IMR-90 (cell line): ENCODE results near the gene ABHD17A. TPM values are rescaled to one million over a fixed set of nuclear protein-coding genes. Genes with fewer than 3 reads are reported as not detected.

Experiments
- ATAC-seq: fragments of 200-7000 bp; cut with Tn5 transposase; 2 replicates; pipeline ENCODE4 v1.9.1; 2020; ENCODE audit warnings: low read depth, mild to moderate bottlenecking, moderate library complexity
- BruUV-seq: library from RNA; stranded (reverse); fragments of 400-500 nt; replicated peaks from 2 replicates; lab custom pipeline; 2021; lab: Mats Ljungman, UMichigan
- CTCF ChIA-PET: fragments of 300-600 bp; formaldehyde crosslinking; extraction: SDS; loops from one replicate; lab custom pipeline; 2021; ENCODE audit warnings: antibody characterized with exemption; lab: Yijun Ruan, JAX
- POLR2A ChIA-PET: fragments of 300-600 bp; sonication (Branson Sonifier 250); formaldehyde crosslinking; loops from one replicate; lab custom pipeline; 2022; ENCODE audit warnings: antibody characterized with exemption; ENCODE audit not compliant: unreplicated experiment; lab: Charles Lee
- DNase-seq: peaks from one replicate; pipeline ENCODE4 v3.0.0; 2013
- H2AFZ ChIP-seq: replicated peaks from 2 replicates; pipeline ENCODE3; 2013; ENCODE audit warnings: low read length, mild to moderate bottlenecking; ENCODE audit not compliant: poor library complexity
- H2AK5ac ChIP-seq: 2 replicates; pipeline ENCODE4 v1.6.1; 2013; ENCODE audit warnings: low read depth, low read length, inconsistent platforms
- H2AK9ac ChIP-seq: replicated peaks from 2 replicates; pipeline ENCODE3; 2013; ENCODE audit warnings: mild to moderate bottlenecking, low read depth, low read length, moderate library complexity; ENCODE audit not compliant: poor library complexity
- H2BK120ac ChIP-seq: 2 replicates; pipeline ENCODE4 v1.6.1; 2013; ENCODE audit warnings: low read depth, low read length, inconsistent platforms
- H2BK15ac ChIP-seq: 3 replicates; pipeline ENCODE4 v1.6.1; 2013; ENCODE audit warnings: low read depth, low read length, inconsistent platforms
- H2BK20ac ChIP-seq: 2 replicates; pipeline ENCODE4 v1.6.1; 2013; ENCODE audit warnings: low read depth, mild to moderate bottlenecking, inconsistent platforms, low read length, moderate library complexity
- H2BK5ac ChIP-seq: 2 replicates; pipeline ENCODE4 v1.6.1; 2013; ENCODE audit warnings: mild to moderate bottlenecking, low read depth, low read length, inconsistent platforms; ENCODE audit not compliant: poor library complexity, severe bottlenecking
- H3K14ac ChIP-seq: replicated peaks from 2 replicates; pipeline ENCODE4 v1.6.1; 2013; ENCODE audit warnings: low read depth, low read length, inconsistent platforms
- H3K18ac ChIP-seq: 2 replicates; pipeline ENCODE4 v1.6.1; 2013; ENCODE audit warnings: low read depth, low read length, control low read depth
- H3K23ac ChIP-seq: 2 replicates; pipeline ENCODE4 v1.6.1; 2013; ENCODE audit warnings: low read depth, low read length, inconsistent platforms
- H3K27ac ChIP-seq: 2 replicates; pipeline ENCODE4 v1.5.1; 2013; ENCODE audit warnings: mild to moderate bottlenecking, control low read depth, low read length; ENCODE audit not compliant: insufficient read depth
- H3K27me3 ChIP-seq: 2 replicates; pipeline ENCODE4 v1.6.1; 2013; ENCODE audit warnings: low read length; ENCODE audit not compliant: control insufficient read depth, insufficient read depth
- H3K36me3 ChIP-seq: 2 replicates; pipeline ENCODE4 v1.6.1; 2013; ENCODE audit warnings: low read length, mixed read lengths; ENCODE audit not compliant: control insufficient read depth, insufficient read depth
- H3K4ac ChIP-seq: 2 replicates; pipeline ENCODE4 v1.6.1; 2013; ENCODE audit warnings: low read depth, low read length, inconsistent platforms
- H3K4me1 ChIP-seq: 2 replicates; pipeline ENCODE4 v1.6.1; 2013; ENCODE audit warnings: low read length, mixed read lengths; ENCODE audit not compliant: control insufficient read depth, insufficient read depth
- H3K4me2 ChIP-seq: 2 replicates; pipeline ENCODE4 v1.6.1; 2013; ENCODE audit warnings: low read depth, mild to moderate bottlenecking, control low read depth, low read length, moderate library complexity
- H3K4me3 ChIP-seq: 2 replicates; pipeline ENCODE4 v1.5.1; 2013; ENCODE audit warnings: low read depth, mild to moderate bottlenecking, control low read depth, low read length, moderate library complexity; ENCODE audit not compliant: insufficient read depth
- H3K56ac ChIP-seq: 2 replicates; pipeline ENCODE4 v1.6.1; 2013; ENCODE audit warnings: low read length, inconsistent platforms; ENCODE audit not compliant: insufficient read depth; ENCODE audit errors: extremely low read depth
- H3K79me1 ChIP-seq, 2 experiments: 2 replicates each; pipeline ENCODE4 v1.6.1; 2013; ENCODE audit warnings: low read length in 2 of 2, inconsistent platforms in 1 of 2, low read depth in 1 of 2
- H3K9ac ChIP-seq: 2 replicates; pipeline ENCODE4 v1.6.1; 2013; ENCODE audit warnings: low read depth, low read length, control low read depth
- H3K9me1 ChIP-seq: 2 replicates; pipeline ENCODE4 v1.6.1; 2013; ENCODE audit warnings: low read length, inconsistent platforms; ENCODE audit not compliant: insufficient read depth
- H3K9me3 ChIP-seq: 2 replicates; pipeline ENCODE4 v1.6.1; 2013; ENCODE audit warnings: low read length; ENCODE audit not compliant: control insufficient read depth, insufficient read depth
- H4K20me1 ChIP-seq: 2 replicates; pipeline ENCODE4 v1.6.1; 2013; ENCODE audit warnings: low read length, inconsistent platforms; ENCODE audit not compliant: insufficient read depth
- H4K5ac ChIP-seq: 2 replicates; pipeline ENCODE4 v1.6.1; 2013; ENCODE audit warnings: mild to moderate bottlenecking, low read depth, low read length, control low read depth
- H4K8ac ChIP-seq, 2 experiments: 2 replicates each; pipeline ENCODE4 v1.6.1; 2013; ENCODE audit warnings: low read depth in 2 of 2, low read length in 2 of 2, control low read depth in 1 of 2, inconsistent platforms in 1 of 2
- H4K91ac ChIP-seq: 2 replicates; pipeline ENCODE4 v1.6.1; 2013; ENCODE audit warnings: low read depth, low read length, inconsistent platforms; ENCODE audit not compliant: insufficient read depth
- BHLHE40 ChIP-seq: fragments of 150-350 bp; IDR thresholded peaks from 2 replicates; pipeline ENCODE4 v1.6.1; 2016; ENCODE audit warnings: mild to moderate bottlenecking, low read depth, low read length
- CEBPB ChIP-seq: IDR thresholded peaks from 2 replicates; pipeline ENCODE4 v1.6.1; 2012; ENCODE audit warnings: low read depth, low read length, improper control_type of control experiment
- CHD1 ChIP-seq: IDR thresholded peaks from 2 replicates; pipeline ENCODE4 v1.6.1; 2012; ENCODE audit warnings: low read depth, low read length, improper control_type of control experiment
- CTCF ChIP-seq: conservative IDR thresholded peaks from 2 replicates; pipeline ENCODE4 v1.5.1; 2012; ENCODE audit warnings: mild to moderate bottlenecking, low read depth, low read length, improper control_type of control experiment
- FOS ChIP-seq: fragments of 150-350 bp; IDR thresholded peaks from 2 replicates; pipeline ENCODE4 v1.6.1; 2016; ENCODE audit warnings: low read depth, low read length
- MAFK ChIP-seq: IDR thresholded peaks from 2 replicates; pipeline ENCODE4 v1.6.1; 2012; ENCODE audit warnings: low read depth, low read length, improper control_type of control experiment
- MAZ ChIP-seq: IDR thresholded peaks from 2 replicates; pipeline ENCODE4 v1.6.1; 2012; ENCODE audit warnings: low read depth, mild to moderate bottlenecking, low read length, improper control_type of control experiment, moderate library complexity, borderline replicate concordance
- MXI1 ChIP-seq: IDR thresholded peaks from 2 replicates; pipeline ENCODE4 v1.6.1; 2012; ENCODE audit warnings: low read depth, mild to moderate bottlenecking, low read length, moderate library complexity, borderline replicate concordance
- NFE2L2 ChIP-seq: fragments of 150-350 bp; IDR thresholded peaks from 2 replicates; pipeline ENCODE4 v1.6.1; 2016; ENCODE audit warnings: low read depth, mild to moderate bottlenecking, low read length
- POLR2A ChIP-seq: IDR thresholded peaks from 2 replicates; pipeline ENCODE4 v1.6.1; 2012; ENCODE audit warnings: mild to moderate bottlenecking, low read depth, low read length
- RAD21 ChIP-seq: IDR thresholded peaks from 2 replicates; pipeline ENCODE4 v1.6.1; 2012; ENCODE audit warnings: low read length, improper control_type of control experiment
- RCOR1 ChIP-seq: IDR thresholded peaks from 2 replicates; pipeline ENCODE4 v1.6.1; 2012; ENCODE audit warnings: mild to moderate bottlenecking, low read length, improper control_type of control experiment; ENCODE audit not compliant: insufficient replicate concordance
- RFX5 ChIP-seq: IDR thresholded peaks from 2 replicates; pipeline ENCODE4 v1.8.0; 2012; ENCODE audit warnings: low read depth, mild to moderate bottlenecking, low read length, moderate library complexity
- SMC3 ChIP-seq: fragments of 150-350 bp; IDR thresholded peaks from 2 replicates; pipeline ENCODE4 v1.6.1; 2016; ENCODE audit warnings: low read depth, mild to moderate bottlenecking, antibody characterized with exemption, low read length, moderate library complexity
- USF2 ChIP-seq: fragments of 150-350 bp; IDR thresholded peaks from 2 replicates; pipeline ENCODE4 v1.6.1; 2017; ENCODE audit warnings: mild to moderate bottlenecking, antibody characterized with exemption, low read length, low read depth
- WGBS, 2 experiments: methylation state at CpG; one replicate each; pipeline versions ENCODE4 v1.1.5 to v1.1.7; 2013; ENCODE audit warnings: missing lambda C conversion rate in 2 of 2; ENCODE audit not compliant: insufficient read length in 1 of 2; ENCODE audit errors: extremely low coverage in 2 of 2; 5-methylcytosine and 5-hydroxymethylcytosine counted together
- dilution Hi-C: fragments of 300-500 bp; cut with HindIII; formaldehyde crosslinking; loops from one replicate; pipeline ENCODE4 v1.14.3; 2018; ENCODE audit warnings: low sequenced_read_pairs; ENCODE audit not compliant: unreplicated experiment
- in situ Hi-C: fragments of 300-500 bp; cut with MboI; formaldehyde crosslinking; loops from 3 replicates; pipeline ENCODE4 v1.14.3; 2019; ENCODE audit warnings: low sequenced_read_pairs, inconsistent platforms, mixed read lengths
- intact Hi-C: fragments of 100-400 bp; cut with micrococcal nuclease; formaldehyde crosslinking; loops from 2 replicates; pipeline ENCODE4 v1.10.0; 2022
- polyA plus RNA-seq, 3 experiments: library from polyadenylated mRNA; depleted of rRNA; stranded (reverse); fragments of >200 nt; gene quantifications; 2 replicates each; pipeline ENCODE4 v1.2.3, GENCODE V29; 2012; ENCODE audit warnings: low replicate concordance in 1 of 3
- total RNA-seq: library from RNA; depleted of rRNA; stranded (reverse); fragments of >200 nt; gene quantifications from 2 replicates; pipeline ENCODE4 v1.2.3, GENCODE V29; 2012
- TF ChIP-seq, protein P1 (sequence below): fragments of 150-350 bp; IDR thresholded peaks from 2 replicates; pipeline ENCODE4 v1.6.1; 2016; ENCODE audit warnings: low read depth, mild to moderate bottlenecking, low read length, moderate library complexity, borderline replicate concordance

The ABHD17A gene
- total and polyA plus RNA-seq, 2 of the 4 experiments (the other 2 are of a cell fraction) = 37.8 to 76.2 TPM

GRCh38 chr19:1871630-1872029 is 13.7 kb downstream of the ABHD17A start:
- CTCF ChIA-PET = no interaction called here
- H3K9me1 ChIP-seq = 0 out of 2 replicates have a peak, but pooled peaks cover 2% of the 10 kb centered on the region
- no peak for DNase-seq
- H3K4ac ChIP-seq = no peak overlapping the region
- dilution Hi-C loops (no loop called here), in situ Hi-C loops (no loop called here), intact Hi-C loops (no loop called here)
- no peak overlapping the region for H2AFZ ChIP-seq
- H2AK5ac ChIP-seq = no peak overlapping the region
- no peak overlapping the region for H3K56ac ChIP-seq
- no peak overlapping the region for H3K18ac ChIP-seq
- no peak overlapping the region for H3K4me2 ChIP-seq
- TF ChIP-seq FOS (no peak), SMC3 (no peak), USF2 (no peak), MAZ (no peak), NFE2L2 (no peak), RAD21 (no peak), POLR2A (no peak), BHLHE40 (no peak), CEBPB (no peak), RCOR1 (no peak), MAFK (no peak), MXI1 (no peak), CHD1 (no peak), CTCF (no peak), RFX5 (no peak)
- TF ChIP-seq, protein P1, sequence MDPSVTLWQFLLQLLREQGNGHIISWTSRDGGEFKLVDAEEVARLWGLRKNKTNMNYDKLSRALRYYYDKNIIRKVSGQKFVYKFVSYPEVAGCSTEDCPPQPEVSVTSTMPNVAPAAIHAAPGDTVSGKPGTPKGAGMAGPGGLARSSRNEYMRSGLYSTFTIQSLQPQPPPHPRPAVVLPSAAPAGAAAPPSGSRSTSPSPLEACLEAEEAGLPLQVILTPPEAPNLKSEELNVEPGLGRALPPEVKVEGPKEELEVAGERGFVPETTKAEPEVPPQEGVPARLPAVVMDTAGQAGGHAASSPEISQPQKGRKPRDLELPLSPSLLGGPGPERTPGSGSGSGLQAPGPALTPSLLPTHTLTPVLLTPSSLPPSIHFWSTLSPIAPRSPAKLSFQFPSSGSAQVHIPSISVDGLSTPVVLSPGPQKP = no peak
- peaks cover 12 to 54% of the 10 kb centered on the region in 2 experiments for H3K79me1 ChIP-seq
- H2BK15ac ChIP-seq = no peak overlapping the region
- H2BK120ac ChIP-seq = no peak overlapping the region
- POLR2A ChIA-PET = no interaction called here
- H3K9ac ChIP-seq = no peak overlapping the region
- no peak overlapping the region for H2BK5ac ChIP-seq
- H3K9me3 ChIP-seq = no peaks in the 10 kb centered on the region
- no peak overlapping the region for H2AK9ac ChIP-seq
- peaks cover 11% of the 10 kb centered on the region for H3K4me1 ChIP-seq
- H3K27me3 ChIP-seq = no peaks in the 10 kb centered on the region
- H3K23ac ChIP-seq = no peak overlapping the region
- ATAC-seq = no peak
- H3K27ac ChIP-seq = no peak overlapping the region
- H3K4me3 ChIP-seq = no peak overlapping the region
- BruUV-seq = no TSS peak
- H4K5ac ChIP-seq = no peak overlapping the region
- no peak overlapping the region for H4K91ac ChIP-seq
- H4K20me1 ChIP-seq = peaks cover 40% of the 10 kb centered on the region
- H3K14ac ChIP-seq = no peak overlapping the region
- H2BK20ac ChIP-seq = no peak overlapping the region
- 89% methylated on average over 3 of the region's 13 CpGs; no CpG with 5 or more reads in 1 of the 2 experiments for WGBS, 2 experiments
- H3K36me3 ChIP-seq = peaks cover 18% of the 10 kb centered on the region
- H4K8ac ChIP-seq = no peak overlapping the region
